Measurements from ENCODE around the gene KCNJ15.

DNA sequence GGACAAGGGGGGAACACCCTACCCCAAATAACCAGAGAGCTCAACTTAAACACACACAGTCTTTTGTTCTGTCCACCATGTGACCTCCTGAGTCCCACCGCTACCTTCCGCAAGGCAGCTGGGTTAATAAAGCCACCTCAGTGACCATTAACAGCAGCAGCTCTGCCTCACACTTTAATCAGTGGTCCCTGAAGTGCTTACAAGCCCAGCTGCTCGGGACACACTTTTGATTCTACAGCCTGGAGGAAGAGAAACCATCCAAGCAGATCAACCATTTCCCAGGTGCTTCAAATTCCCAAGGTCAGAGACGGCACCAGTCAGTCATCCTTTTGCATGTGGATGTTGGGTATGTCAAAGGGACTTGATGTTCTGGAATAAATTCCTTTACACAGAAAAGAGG is 70.1 kb downstream of the KCNJ15 start:
- TF ChIP-seq, protein P1, sequence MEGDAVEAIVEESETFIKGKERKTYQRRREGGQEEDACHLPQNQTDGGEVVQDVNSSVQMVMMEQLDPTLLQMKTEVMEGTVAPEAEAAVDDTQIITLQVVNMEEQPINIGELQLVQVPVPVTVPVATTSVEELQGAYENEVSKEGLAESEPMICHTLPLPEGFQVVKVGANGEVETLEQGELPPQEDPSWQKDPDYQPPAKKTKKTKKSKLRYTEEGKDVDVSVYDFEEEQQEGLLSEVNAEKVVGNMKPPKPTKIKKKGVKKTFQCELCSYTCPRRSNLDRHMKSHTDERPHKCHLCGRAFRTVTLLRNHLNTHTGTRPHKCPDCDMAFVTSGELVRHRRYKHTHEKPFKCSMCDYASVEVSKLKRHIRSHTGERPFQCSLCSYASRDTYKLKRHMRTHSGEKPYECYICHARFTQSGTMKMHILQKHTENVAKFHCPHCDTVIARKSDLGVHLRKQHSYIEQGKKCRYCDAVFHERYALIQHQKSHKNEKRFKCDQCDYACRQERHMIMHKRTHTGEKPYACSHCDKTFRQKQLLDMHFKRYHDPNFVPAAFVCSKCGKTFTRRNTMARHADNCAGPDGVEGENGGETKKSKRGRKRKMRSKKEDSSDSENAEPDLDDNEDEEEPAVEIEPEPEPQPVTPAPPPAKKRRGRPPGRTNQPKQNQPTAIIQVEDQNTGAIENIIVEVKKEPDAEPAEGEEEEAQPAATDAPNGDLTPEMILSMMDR (IDR thresholded peaks at IDR 0.05; ENCODE audit: low read depth, low read length) = no peak
- no peak for TF ChIP-seq EZH2phosphoT487 (IDR thresholded peaks at IDR 0.05; ENCODE audit: low read depth)

Data from OCI-LY3 (cell line).